CD4-positive, CD25-positive, alpha-beta regulatory T cell (primary cell): ENCODE results near the gene CCDC136. TPM values are rescaled to one million over a fixed set of nuclear protein-coding genes. Genes with fewer than 3 reads are reported as not detected.
A peak's percentile ranks its signal among the peaks of the same experiment; 100 is the strongest.

Experiments
- ATAC-seq, 2 donors: fragments of 150-1000 bp; cut with Tn5 transposase; one replicate each; pipeline ENCODE4 v1.10.0; 2021; ENCODE audit warnings: low read depth in 2 of 2, moderate number of reproducible peaks in 2 of 2, moderate library complexity in 1 of 2
- DNase-seq, 3 donors: peaks; one replicate each; pipeline versions ENCODE4 v3.0.0 to v3.0.0-alpha.2; 2012 to 2022; ENCODE audit warnings: mixed read lengths in 1 of 3
- H3K27ac ChIP-seq: one replicate; pipeline ENCODE4 v1.7.0; 2013; ENCODE audit warnings: mild to moderate bottlenecking, low read length; ENCODE audit not compliant: insufficient read depth, poor library complexity, severe bottlenecking
- H3K27me3 ChIP-seq: one replicate; pipeline ENCODE4 v1.7.0; 2013; ENCODE audit warnings: low read length; ENCODE audit not compliant: control insufficient read depth, insufficient read depth
- H3K36me3 ChIP-seq: one replicate; pipeline ENCODE4 v1.7.0; 2013; ENCODE audit warnings: mild to moderate bottlenecking, low read length, moderate library complexity; ENCODE audit not compliant: control insufficient read depth, insufficient read depth
- H3K4me1 ChIP-seq: 2 replicates; pipeline ENCODE4 v1.7.0; 2013; ENCODE audit warnings: mild to moderate bottlenecking, low read length; ENCODE audit not compliant: insufficient read depth, control insufficient read depth, poor library complexity, severe bottlenecking
- H3K4me3 ChIP-seq: one replicate; pipeline ENCODE4 v1.7.0; 2013; ENCODE audit warnings: low read depth, mild to moderate bottlenecking, low read length, moderate library complexity
- H3K9me3 ChIP-seq, 2 experiments: 1 replicate in 1 of 2; 2 replicates in 1 of 2; pipeline ENCODE4 v1.7.0; 2013; ENCODE audit warnings: low read length in 2 of 2, mild to moderate bottlenecking in 1 of 2, moderate library complexity in 1 of 2; ENCODE audit not compliant: control insufficient read depth in 2 of 2
- H3K27ac Mint-ChIP-seq, 3 donors: one replicate each; pipeline ENCODE4 v1.8.0; 2020 to 2022; ENCODE audit warnings: mild to moderate bottlenecking in 3 of 3, mixed read lengths in 3 of 3, moderate library complexity in 2 of 3
- H3K27me3 Mint-ChIP-seq: one replicate; pipeline ENCODE4 v1.8.0; 2022; ENCODE audit warnings: mild to moderate bottlenecking, mixed read lengths
- H3K36me3 Mint-ChIP-seq: one replicate; pipeline ENCODE4 v1.8.0; 2020; ENCODE audit warnings: mixed read lengths
- H3K4me1 Mint-ChIP-seq, 4 donors: one replicate each; pipeline ENCODE4 v1.8.0; 2020 to 2022; ENCODE audit warnings: mixed read lengths in 4 of 4, mild to moderate bottlenecking in 1 of 4
- H3K4me3 Mint-ChIP-seq, 4 donors: one replicate each; pipeline ENCODE4 v1.8.0; 2020 to 2022; ENCODE audit warnings: mild to moderate bottlenecking in 4 of 4, mixed read lengths in 4 of 4, moderate library complexity in 3 of 4
- H3K9me3 Mint-ChIP-seq, 7 donors: one replicate each; pipeline ENCODE4 v1.8.0; 2020 to 2022; ENCODE audit warnings: mixed read lengths in 7 of 7, mild to moderate bottlenecking in 3 of 7, moderate library complexity in 2 of 7
- polyA plus RNA-seq, 4 donors: library from polyadenylated mRNA; unstranded; fragments of 300-500 nt; fragmentation: Illumina TruSeq; gene quantifications; one replicate each; pipeline ENCODE4 v1.2.3, GENCODE V29; 2021
- total RNA-seq: library from RNA; stranded (reverse); gene quantifications from one replicate; pipeline ENCODE4 v1.2.3, GENCODE V29; 2022

CCDC136 gene
- total and polyA plus RNA-seq, 5 donors from 2014 or later, result 0.48 to 14.1 (median 1.5) TPM

DNA sequence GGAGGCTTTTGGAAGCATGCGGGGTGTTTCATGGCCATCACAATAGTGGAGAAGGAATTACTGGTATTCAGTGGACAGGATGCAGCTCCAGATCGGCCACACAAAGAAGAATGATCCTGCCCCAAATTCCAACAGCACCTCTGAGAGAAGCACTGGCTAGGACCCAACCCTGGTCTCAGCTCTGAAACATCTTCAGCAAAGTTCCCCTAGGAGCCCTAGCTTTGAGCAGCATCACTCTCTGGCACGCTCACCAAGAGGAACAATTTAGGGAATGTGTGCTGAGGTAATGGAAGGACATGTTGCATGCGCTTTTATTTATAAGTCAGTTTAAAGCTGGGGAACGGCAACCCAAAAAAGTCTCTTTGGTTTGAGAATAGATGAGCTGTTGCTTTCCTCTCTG, 10.6 kb upstream of the CCDC136 start:
- ATAC-seq, result no peak
- H3K4me3 ChIP-seq, result no peak overlapping the region
- no peak overlapping the region for H3K27ac ChIP-seq
- H3K36me3 ChIP-seq, result no peaks in the 10 kb centered on the region
- Mint-ChIP-seq H3K27me3 (no peaks in the 10 kb centered on the region), H3K36me3 (no peaks in the 10 kb centered on the region), H3K9me3 (peaks cover 0 to 15% (median 0%) of the 10 kb centered on the region in 7 donors), H3K4me3 (no peak overlapping the region), H3K27ac (no peak overlapping the region), H3K4me1 (peaks cover 0 to 2% (median 0%) of the 10 kb centered on the region in 4 donors)
- H3K4me1 ChIP-seq, result no peaks in the 10 kb centered on the region
- no peak for DNase-seq
- no peaks in the 10 kb centered on the region for H3K27me3 ChIP-seq
- peaks cover 0 to 10% of the 10 kb centered on the region in 2 experiments for H3K9me3 ChIP-seq

DNA sequence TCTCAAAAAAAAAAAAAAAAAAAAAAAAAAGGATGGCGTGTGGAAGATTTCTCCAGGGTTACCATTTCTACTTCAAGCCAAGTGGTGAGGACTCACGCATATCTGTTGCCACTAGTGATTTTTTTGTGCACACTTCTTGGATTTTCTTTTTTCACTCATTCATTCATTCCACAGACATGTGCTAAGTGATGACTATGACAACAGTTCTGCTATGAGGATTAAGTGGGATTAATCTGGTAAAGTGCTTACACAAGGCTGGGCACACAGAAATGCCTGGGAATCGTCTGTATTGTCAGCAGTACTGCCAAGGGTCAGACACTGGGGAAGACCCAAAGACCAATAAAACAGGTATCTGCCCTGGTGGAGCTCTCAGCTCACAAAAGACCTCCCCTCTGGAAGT, 9.9 kb upstream of the CCDC136 start:
- no peak overlapping the region for H3K4me3 ChIP-seq
- H3K9me3 Mint-ChIP-seq, result peaks cover 0 to 15% (median 0%) of the 10 kb centered on the region in 7 donors
- H3K36me3 ChIP-seq, result no peaks in the 10 kb centered on the region
- ATAC-seq, result no peak
- H3K27me3 Mint-ChIP-seq, result no peaks in the 10 kb centered on the region
- no peak overlapping the region for H3K4me3 Mint-ChIP-seq
- H3K27me3 ChIP-seq, result no peaks in the 10 kb centered on the region
- no peak overlapping the region for H3K27ac Mint-ChIP-seq
- H3K9me3 ChIP-seq, result peaks cover 0 to 10% of the 10 kb centered on the region in 2 experiments
- no peak overlapping the region for H3K27ac ChIP-seq
- DNase-seq, result no peak
- no peaks in the 10 kb centered on the region for H3K36me3 Mint-ChIP-seq
- H3K4me1 Mint-ChIP-seq, result no peaks in the 10 kb centered on the region
- no peaks in the 10 kb centered on the region for H3K4me1 ChIP-seq

DNA sequence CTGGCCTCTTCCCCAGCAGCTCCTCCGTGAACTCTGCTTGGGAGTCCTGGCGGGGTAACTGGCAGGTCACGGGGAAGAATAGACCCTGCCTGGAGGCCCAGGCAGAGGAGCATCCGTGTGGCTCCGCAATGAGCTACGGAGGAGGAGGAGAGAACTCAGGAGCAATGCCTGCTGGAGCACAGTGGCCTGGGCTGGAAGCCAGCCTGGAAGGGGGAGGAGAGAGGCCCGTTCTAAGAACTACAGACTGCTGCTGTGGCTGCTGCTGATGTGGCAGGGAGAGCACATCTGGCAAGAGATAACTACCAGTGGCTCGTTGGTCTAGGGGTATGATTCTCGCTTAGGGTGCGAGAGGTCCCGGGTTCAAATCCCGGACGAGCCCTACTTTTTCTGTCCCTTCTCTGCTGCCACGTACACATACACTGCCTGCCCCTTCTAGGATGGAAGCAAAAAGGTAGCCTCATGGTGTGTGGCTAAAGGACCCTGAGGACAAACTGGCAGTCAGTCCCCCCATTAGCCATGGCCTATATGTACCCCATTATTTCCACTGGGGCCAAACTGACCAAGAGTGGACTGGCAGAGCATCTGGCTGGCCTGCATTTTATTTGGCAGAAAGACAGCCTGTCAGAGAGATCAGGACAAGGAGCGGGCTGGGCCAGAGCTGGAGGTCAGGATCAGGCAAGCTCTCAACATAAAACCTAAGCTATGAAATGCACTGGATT, 8.5 kb upstream of the CCDC136 start:
- peak overlapping the region in 1 of 3 donors; percentile 1 for H3K27ac Mint-ChIP-seq
- Histone ChIP-seq H3K27ac (no peak overlapping the region), H3K27me3 (no peaks in the 10 kb centered on the region), H3K9me3 (no peaks in the 10 kb centered on the region), H3K4me3 (no peak overlapping the region), H3K4me1 (no peaks in the 10 kb centered on the region), H3K36me3 (no peaks in the 10 kb centered on the region)
- H3K36me3 Mint-ChIP-seq, result no peaks in the 10 kb centered on the region
- DNase-seq (no peak), ATAC-seq (no peak)
- no peaks in the 10 kb centered on the region for H3K27me3 Mint-ChIP-seq
- peaks cover 0 to 8% (median 0%) of the 10 kb centered on the region in 4 donors for H3K4me1 Mint-ChIP-seq
- H3K4me3 Mint-ChIP-seq, result no peak overlapping the region
- H3K9me3 Mint-ChIP-seq, result peaks cover 0 to 3% (median 0%) of the 10 kb centered on the region in 7 donors

DNA sequence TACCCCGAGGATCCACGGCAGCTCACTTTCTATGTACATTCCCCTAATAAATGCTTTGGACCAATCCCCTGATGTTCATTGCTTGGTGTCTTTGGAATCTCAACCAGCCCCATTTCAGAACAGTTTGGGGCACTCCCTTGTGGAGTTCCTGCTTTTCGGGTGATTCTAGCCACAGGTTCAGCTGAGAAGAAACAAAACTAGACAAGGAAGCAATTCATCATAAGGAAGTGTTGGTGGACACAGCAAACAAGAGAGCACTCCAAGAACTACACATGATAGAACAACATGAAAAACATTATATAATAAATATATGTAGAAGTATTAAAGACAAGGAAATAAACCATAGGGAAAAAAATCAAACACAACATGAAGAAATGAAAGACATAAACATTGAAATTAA, 6.0 kb upstream of the CCDC136 start:
- no peaks in the 10 kb centered on the region for H3K36me3 Mint-ChIP-seq
- Histone ChIP-seq H3K9me3 (no peaks in the 10 kb centered on the region), H3K27ac (no peak overlapping the region), H3K27me3 (no peaks in the 10 kb centered on the region), H3K4me1 (peaks cover 7% of the 10 kb centered on the region), H3K36me3 (no peaks in the 10 kb centered on the region), H3K4me3 (no peak overlapping the region)
- H3K27ac Mint-ChIP-seq, result no peak overlapping the region
- H3K9me3 Mint-ChIP-seq, result no peaks in the 10 kb centered on the region
- DNase-seq (no peak), ATAC-seq (no peak)
- H3K4me1 Mint-ChIP-seq, result peaks cover 0 to 15% (median 9%) of the 10 kb centered on the region in 4 donors
- peak overlapping the region in 1 of 4 donors; percentile 57 for H3K4me3 Mint-ChIP-seq
- H3K27me3 Mint-ChIP-seq, result peaks cover 4% of the 10 kb centered on the region

- H3K4me1 ChIP-seq, result peaks cover 17% of the 10 kb centered on the region
- no peaks in the 10 kb centered on the region for H3K9me3 Mint-ChIP-seq
- H3K4me1 Mint-ChIP-seq, result peaks cover 0 to 23% (median 13%) of the 10 kb centered on the region in 4 donors
- no peaks in the 10 kb centered on the region for H3K36me3 ChIP-seq
- H3K4me3 ChIP-seq, result no peak overlapping the region
- no peak for ATAC-seq
- peaks cover 4% of the 10 kb centered on the region for H3K27me3 Mint-ChIP-seq
- no peak overlapping the region for H3K27ac ChIP-seq
- no peak for DNase-seq
- H3K9me3 ChIP-seq, result no peaks in the 10 kb centered on the region
- peak overlapping the region; percentile 81 to 98 (median 90) for H3K4me3 Mint-ChIP-seq
- H3K27ac Mint-ChIP-seq, result no peak overlapping the region
- H3K27me3 ChIP-seq, result no peaks in the 10 kb centered on the region
- H3K36me3 Mint-ChIP-seq, result no peaks in the 10 kb centered on the region
Observed at GRCh38 chr7:128788446-128789412, 3.0 kb upstream of the CCDC136 start.

- Mint-ChIP-seq H3K9me3 (no peaks in the 10 kb centered on the region), H3K27ac (peak overlapping the region in 2 of 3 donors; percentile 88 to 89), H3K4me3 (peak overlapping the region; percentile 81 to 98 (median 90)), H3K27me3 (peaks cover 4% of the 10 kb centered on the region), H3K36me3 (peaks cover 3% of the 10 kb centered on the region), H3K4me1 (peaks cover 0 to 27% (median 14%) of the 10 kb centered on the region in 4 donors)
- peak overlapping the region; percentile 49 for H3K27ac ChIP-seq
- no peaks in the 10 kb centered on the region for H3K36me3 ChIP-seq
- peaks cover 17% of the 10 kb centered on the region for H3K4me1 ChIP-seq
- DNase-seq (no peak), ATAC-seq (no peak)
- no peaks in the 10 kb centered on the region for H3K27me3 ChIP-seq
- H3K4me3 ChIP-seq, result no peak overlapping the region
- no peaks in the 10 kb centered on the region for H3K9me3 ChIP-seq
Observed at GRCh38 chr7:128790315-128791041, 1.3 kb upstream of the CCDC136 start.

DNA sequence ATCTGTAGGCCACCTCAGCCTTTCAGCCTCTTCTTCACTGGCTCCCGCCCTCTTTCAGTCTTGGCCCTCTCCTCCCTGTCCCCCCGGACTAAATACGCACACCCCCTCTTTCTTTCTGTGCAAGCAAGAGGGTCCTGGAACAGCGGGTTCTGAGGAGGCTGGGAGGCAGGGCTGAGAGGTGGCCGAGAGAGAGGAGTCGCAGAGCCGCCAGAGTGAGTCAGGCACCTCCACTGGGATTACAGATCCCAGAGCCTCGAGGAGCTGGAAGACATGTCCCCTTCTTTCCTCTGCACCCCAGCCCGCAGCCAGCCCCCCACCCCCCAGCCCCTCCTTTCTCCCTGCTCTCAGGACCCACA, 182 bp downstream of the CCDC136 start:
- no peak overlapping the region for H3K27ac ChIP-seq

More for the DNA sequence above, 182 bp downstream of the CCDC136 start:
- Histone ChIP-seq H3K27me3 (no peaks in the 10 kb centered on the region), H3K4me1 (peaks cover 17% of the 10 kb centered on the region), H3K4me3 (no peak overlapping the region), H3K36me3 (no peaks in the 10 kb centered on the region), H3K9me3 (no peaks in the 10 kb centered on the region)
- Mint-ChIP-seq H3K4me3 (peak overlapping the region; percentile 81 to 94 (median 84)), H3K27me3 (peaks cover 4% of the 10 kb centered on the region), H3K4me1 (peaks cover under 1 to 27% (median 14%) of the 10 kb centered on the region in 4 donors), H3K9me3 (no peaks in the 10 kb centered on the region), H3K27ac (no peak overlapping the region), H3K36me3 (peaks cover 8% of the 10 kb centered on the region)
- ATAC-seq (no peak), DNase-seq (no peak)
